HG03280 (cell line): ENCODE results near the gene WSB2.
"Not testable (repeated sequence)": the region's sequence is repeated elsewhere in the genome, so short reads cannot be mapped to it uniquely, and the experiment has no call there.

ENCODE experiments used
- ATAC-seq: cut with Tn5 transposase; IDR thresholded peaks from one replicate; pipeline ENCODE4 v1.9.1; 2021; ENCODE audit warnings: mild to moderate bottlenecking, moderate library complexity; ENCODE audit not compliant: unreplicated experiment

WSB2 gene

GRCh38 chr12:118061011-118061872 is at the start of gene WSB2:
Gene WSB2, minus strand, starts transcription at chr12:118061179. Its CDS starts 131 bp downstream, at chr12:118061048.
- ATAC-seq = peak; percentile 47

- ATAC-seq = no peak
These were observed 48.1 kb upstream of the WSB2 start for GRCh38 chr12:118109088-118109487.

- ATAC-seq = no peak
These were observed 46.7 kb upstream of the WSB2 start for GRCh38 chr12:118107694-118108093.

GRCh38 chr12:118107011-118107410 is 46.0 kb upstream of the WSB2 start:
- ATAC-seq = no peak

- ATAC-seq = no peak
These were observed 42.8 kb upstream of the WSB2 start, which contains the start of gene VSIG10 for GRCh38 chr12:118103601-118104382. Gene VSIG10, minus strand, starts transcription at chr12:118104011. Its CDS starts 340 bp downstream, at chr12:118103671.

- ATAC-seq = no peak
These were observed 42.2 kb upstream of the WSB2 start for GRCh38 chr12:118103201-118103600.

- no peak for ATAC-seq
These were observed 41.6 kb upstream of the WSB2 start for GRCh38 chr12:118102609-118103008.

GRCh38 chr12:118102070-118102469 is 41.1 kb upstream of the WSB2 start:
- ATAC-seq = no peak

GRCh38 chr12:118101051-118101450 is 40.1 kb upstream of the WSB2 start:
- no peak for ATAC-seq

- no peak for ATAC-seq
These were observed 38.1 kb upstream of the WSB2 start for GRCh38 chr12:118098911-118099671.

- ATAC-seq = no peak
These were observed 37.4 kb upstream of the WSB2 start for GRCh38 chr12:118098401-118098800.

GRCh38 chr12:118094039-118094438 is 33.1 kb upstream of the WSB2 start:
- ATAC-seq = no peak

GRCh38 chr12:118089782-118090181 is 28.8 kb upstream of the WSB2 start:
- no peak for ATAC-seq

GRCh38 chr12:118082161-118082560 is 21.2 kb upstream of the WSB2 start:
- ATAC-seq = no peak

GRCh38 chr12:118081521-118081920 is 20.5 kb upstream of the WSB2 start:
- ATAC-seq = not testable (repeated sequence)

GRCh38 chr12:118073768-118074167 is 12.8 kb upstream of the WSB2 start:
- ATAC-seq = no peak

GRCh38 chr12:118070650-118071049 is 9.7 kb upstream of the WSB2 start:
- no peak for ATAC-seq

- ATAC-seq = no peak
These were observed 7.5 kb upstream of the WSB2 start for GRCh38 chr12:118068445-118068844.

GRCh38 chr12:118065380-118065779 is 4.4 kb upstream of the WSB2 start:
- no peak for ATAC-seq

GRCh38 chr12:118064608-118065007 is 3.6 kb upstream of the WSB2 start:
- ATAC-seq = peak; percentile 40
